HG03103 (cell line): ENCODE measurements around the gene ASB3.
"Not testable (repeated sequence)": the region's sequence is repeated elsewhere in the genome, so short reads cannot be mapped to it uniquely, and the experiment has no call there.

Experiments used
- ATAC-seq: cut with Tn5 transposase; IDR thresholded peaks from one replicate; pipeline ENCODE4 v1.9.1; 2021; ENCODE audit warnings: low read depth; ENCODE audit not compliant: unreplicated experiment

ASB3 gene, protein sequence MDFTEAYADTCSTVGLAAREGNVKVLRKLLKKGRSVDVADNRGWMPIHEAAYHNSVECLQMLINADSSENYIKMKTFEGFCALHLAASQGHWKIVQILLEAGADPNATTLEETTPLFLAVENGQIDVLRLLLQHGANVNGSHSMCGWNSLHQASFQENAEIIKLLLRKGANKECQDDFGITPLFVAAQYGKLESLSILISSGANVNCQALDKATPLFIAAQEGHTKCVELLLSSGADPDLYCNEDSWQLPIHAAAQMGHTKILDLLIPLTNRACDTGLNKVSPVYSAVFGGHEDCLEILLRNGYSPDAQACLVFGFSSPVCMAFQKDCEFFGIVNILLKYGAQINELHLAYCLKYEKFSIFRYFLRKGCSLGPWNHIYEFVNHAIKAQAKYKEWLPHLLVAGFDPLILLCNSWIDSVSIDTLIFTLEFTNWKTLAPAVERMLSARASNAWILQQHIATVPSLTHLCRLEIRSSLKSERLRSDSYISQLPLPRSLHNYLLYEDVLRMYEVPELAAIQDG

DNA sequence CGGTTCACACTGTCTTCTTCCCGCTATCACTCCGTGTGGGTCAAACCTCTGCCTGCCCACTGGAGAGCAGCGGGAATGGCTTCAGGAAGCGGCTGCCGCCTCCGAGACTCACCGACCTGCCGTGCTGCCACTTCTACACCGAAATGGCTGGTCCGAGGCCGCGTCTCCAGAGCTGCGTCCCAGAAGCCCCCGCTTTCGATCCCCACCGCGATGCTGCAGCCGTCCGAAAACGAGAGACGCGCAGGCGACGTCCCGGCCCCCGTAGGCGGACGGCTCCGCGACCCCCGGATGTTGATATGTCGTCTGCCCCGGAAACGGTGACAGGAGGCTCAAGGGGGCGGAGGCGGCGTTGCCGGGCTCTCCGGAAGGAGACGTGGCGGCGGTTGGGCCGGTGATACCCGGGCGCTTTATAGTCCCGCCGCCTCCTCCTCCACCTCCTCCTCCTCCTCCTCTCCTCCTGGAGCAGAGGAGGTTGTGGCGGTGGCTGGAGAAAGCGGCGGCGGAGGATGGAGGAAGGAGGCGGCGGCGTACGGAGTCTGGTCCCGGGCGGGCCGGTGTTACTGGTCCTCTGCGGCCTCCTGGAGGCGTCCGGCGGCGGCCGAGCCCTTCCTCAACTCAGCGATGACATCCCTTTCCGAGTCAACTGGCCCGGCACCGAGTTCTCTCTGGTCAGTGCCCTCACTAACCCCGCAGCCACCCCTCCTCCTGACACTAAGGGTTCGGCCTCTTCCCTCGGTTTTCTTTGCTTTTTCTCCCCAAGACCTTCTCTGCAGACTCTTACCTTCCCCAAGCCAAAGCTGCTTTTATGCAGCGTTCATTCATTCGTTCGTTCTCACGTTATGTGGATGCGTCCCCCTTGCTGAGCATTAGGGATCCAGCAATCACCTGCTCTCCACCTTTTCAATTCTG is at the start of gene ASB3, which contains the start of gene ERLEC1:
Gene ASB3 (minus strand): TSS at position 249 of the 909 bp plus-strand sequence. CDS start 21,381 bp downstream, outside the sequence.
Gene ERLEC1 (plus strand): TSS at position 340 of the 909 bp plus-strand sequence. CDS start 167 bp downstream, at position 507.
- ATAC-seq = peak; percentile 95

DNA sequence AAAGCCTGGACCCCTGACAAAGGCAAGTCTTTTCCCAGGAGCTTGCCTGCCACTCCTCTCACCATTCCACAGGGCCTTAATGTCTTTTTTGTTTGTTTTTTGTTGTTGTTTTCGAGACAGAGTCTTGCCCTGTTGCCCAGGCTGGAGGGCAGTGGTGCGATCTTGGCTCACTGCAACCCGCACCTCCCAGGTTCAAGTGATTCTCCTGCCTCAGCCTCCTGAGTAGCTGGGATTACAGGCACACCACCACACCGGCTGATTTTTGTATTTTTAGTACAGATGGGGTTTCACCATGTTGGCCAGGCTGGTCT is 43.2 kb upstream of the ASB3 start:
- not testable (repeated sequence) for ATAC-seq

DNA sequence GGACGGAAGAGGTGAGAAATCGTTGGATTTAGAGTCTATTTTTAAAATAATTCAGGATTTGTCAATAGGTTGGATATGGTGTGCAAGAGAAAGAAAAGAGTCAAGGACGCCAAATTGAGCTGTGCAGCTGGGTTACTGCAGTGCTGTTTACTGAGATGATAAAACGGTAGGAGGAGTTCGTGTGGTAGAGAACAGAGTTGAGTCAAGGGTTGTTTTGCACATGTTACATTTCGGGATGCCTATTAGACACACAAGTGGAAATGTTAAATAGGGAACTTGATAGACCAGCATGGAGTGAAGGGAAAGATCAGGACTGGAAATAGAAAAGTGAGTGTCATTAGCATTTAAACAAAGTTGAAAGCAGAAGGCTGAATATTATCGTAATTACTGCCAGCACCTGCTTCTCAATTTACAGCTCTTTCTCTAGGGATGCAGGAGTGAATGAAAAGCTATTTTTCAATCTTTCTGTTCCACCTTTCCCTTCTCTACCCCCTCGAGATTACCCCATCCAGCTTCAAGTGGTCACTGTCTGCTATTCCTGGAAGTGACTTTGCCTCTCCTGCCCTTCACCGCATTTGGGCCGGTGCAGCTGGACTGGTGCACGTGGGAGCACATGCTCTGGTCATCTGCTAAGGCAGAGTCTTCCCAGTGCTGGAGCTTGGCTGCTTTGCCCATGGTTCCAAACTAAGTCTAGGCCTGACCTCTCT is 42.7 kb upstream of the ASB3 start:
- ATAC-seq = no peak

DNA sequence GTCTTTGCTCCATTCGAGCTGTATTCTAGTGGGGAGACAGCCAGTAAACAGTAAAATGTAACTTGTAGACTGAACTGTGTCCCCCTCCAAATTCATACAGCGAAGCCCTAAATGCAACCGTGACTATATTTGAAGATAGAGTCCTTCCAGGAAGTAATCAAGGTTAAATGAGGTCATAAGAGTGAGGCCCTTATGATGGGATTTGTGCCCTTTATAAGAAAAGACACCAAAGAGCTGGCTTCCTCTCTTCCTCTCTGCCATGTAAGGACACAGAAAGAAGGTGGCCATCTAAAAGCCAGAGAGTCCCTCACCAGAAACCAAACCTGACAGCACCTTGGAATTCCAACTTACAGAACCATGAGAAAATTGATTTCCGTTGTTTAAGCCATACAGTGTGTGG is 41.6 kb upstream of the ASB3 start:
- ATAC-seq = no peak

DNA sequence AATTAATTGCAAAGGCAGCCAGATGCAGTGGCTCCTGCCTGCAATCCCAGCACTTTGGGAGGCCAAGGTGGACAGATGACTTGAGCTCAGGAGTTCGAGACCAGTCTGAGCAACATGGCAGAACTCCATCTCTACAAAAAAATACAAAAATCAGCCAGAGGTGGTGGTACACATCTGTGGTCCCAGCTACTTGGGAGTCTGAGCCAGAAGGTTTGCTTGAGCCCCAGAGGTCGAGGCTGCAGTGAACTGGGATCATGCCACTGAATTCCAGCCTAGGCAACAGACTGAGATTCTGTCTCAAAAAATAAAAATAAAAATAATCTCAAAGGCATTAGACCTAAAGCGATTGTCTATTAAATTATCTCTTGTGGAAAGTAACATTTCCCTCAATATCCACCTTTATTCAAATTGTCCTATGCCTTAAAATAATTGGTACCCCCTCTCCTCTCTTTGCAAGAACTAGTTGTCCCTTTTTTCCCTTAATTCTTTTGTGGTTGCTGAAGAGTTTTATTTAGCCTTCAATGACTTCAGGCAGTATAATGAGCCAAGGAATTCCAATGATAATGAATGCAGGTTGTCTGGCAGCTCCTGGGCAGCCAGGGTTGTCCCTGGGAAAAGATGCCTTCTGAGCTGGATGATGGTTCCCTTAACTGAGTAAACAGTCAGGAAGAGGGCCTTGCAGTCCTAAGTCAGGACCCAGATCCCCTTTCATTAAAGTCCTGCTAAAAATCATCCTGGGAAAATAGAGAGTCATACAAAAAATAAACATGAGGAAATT is 40.8 kb upstream of the ASB3 start:
- ATAC-seq = no peak

DNA sequence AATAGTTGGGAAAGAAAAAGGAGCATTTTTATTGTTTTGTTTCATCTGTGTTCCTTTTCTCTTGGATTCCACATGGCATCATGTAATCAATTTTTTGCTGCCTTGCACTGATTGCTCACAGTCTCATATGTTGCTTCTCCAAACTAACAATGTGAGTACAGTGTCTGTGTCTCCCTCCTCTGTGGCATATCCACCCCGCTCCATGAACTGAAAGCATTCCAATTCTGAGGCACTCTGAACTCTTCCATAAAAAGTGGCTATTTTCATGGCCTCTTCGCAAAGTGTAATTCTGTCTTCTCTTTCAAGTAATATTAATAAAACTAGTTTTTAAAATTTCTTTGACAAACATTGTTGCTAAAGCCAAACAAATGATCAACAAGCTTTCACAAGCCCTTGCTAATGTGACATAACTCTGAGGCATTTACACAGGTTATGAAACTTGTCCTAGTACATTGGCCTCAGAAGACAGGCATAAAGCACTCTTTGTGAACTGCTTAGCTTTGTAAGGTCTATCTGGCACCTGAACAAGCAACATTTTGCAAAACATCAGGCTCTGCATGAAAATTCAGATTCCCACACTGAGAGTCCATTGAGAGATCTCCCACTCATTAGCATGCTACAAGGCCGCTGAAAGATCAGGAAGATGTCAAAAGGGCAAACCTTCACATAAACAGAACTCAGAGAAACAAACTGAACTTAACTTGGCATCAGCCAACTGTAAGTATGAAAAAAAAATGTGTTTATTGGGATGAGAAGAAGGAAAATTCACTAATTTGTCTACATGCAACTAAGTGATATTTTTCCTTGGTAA is 40.0 kb upstream of the ASB3 start:
- ATAC-seq = no peak

DNA sequence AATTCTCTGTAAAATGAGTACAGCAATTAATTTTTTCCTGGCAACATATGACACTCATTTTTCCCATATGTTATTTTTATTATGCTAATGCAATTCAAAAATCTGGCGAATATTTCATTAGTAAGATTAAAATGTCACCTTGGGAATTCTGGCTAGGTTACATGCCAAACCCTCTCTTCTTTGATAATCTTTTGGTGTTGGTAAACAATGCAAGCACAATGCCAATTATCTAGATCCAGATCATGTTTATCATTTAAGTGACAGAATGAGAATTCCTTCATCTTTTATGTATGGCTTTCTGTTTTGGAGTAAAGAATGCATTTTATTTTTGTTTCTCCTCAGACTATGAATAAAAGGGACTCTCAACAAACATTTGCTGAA is 39.3 kb upstream of the ASB3 start:
- no peak for ATAC-seq

DNA sequence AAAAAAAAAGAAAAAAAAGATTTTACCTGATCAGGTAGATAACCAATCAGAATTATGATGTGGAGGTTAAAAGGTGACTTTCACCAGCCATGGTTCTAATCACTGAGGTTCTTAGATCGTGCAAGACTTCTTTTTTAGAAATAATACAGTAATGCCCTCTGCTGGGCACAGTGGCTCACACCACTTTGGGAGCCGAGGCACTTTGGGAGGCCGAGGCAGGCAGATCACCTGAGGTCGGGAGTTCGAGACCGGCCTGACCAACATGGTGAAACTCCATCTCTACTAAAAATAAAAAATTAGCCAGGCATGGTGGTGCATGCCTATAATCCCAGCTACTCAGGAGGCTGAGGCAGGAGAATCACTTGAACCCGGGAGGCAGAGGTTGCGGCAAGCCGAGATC is 36.9 kb upstream of the ASB3 start:
- ATAC-seq = not testable (repeated sequence)

DNA sequence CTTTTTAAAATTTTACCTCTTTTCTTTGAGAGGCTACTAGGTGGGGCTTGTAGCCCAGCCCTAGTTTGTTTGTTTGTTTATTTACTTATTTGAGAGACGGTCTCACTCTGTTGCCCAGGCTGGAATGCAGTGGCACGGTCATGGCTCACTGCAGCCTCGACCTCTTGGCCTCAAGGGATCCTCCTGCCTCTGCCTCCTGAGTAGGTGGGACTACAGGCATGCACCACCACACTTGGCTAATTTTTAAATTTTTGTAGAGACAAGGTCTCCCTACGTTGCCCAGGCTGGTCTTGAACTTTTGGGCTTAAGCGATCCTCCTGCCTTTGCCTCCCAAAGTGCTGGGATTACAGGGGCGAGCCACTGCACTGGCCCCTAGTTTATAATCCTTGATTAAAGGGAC is 35.1 kb upstream of the ASB3 start:
- no peak for ATAC-seq

DNA sequence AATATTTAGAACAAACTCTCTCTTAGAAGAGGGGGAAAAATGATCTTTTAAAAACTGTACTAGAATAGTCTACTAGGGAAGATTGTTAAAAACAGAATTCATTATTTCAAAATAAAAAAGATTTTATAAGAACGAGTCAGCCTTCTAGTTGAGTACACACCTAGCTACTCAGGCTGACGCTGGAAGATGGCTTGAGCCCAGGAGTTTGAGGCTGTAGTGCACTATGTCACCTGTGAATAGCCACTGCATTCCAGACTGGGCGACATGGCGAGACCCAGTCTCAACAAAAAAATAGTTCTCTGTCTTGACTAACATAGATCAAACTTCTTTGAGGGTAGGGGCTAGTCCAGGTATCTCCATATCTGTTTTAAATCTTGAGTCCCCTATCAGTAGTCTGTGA is 34.0 kb upstream of the ASB3 start:
- no peak for ATAC-seq

DNA sequence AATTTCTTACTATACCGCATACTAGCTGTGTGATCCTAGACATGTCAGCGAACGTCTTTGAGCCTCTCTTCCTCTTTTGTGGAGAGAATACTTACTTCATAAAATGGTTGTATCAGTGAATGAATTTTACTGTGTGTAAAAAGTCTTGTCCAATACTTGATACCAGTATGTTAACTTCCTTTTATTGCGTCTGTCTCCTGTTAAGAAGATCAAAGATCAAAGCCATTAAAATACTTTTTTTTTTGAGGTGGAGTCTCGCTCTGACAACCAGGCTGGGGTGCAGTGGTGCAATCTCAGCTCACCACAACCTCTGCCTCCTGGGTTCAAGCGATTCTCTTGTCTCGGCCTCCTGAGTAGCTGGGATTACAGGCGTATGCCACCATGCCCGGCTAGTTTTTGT is 33.3 kb upstream of the ASB3 start:
- ATAC-seq = no peak

DNA sequence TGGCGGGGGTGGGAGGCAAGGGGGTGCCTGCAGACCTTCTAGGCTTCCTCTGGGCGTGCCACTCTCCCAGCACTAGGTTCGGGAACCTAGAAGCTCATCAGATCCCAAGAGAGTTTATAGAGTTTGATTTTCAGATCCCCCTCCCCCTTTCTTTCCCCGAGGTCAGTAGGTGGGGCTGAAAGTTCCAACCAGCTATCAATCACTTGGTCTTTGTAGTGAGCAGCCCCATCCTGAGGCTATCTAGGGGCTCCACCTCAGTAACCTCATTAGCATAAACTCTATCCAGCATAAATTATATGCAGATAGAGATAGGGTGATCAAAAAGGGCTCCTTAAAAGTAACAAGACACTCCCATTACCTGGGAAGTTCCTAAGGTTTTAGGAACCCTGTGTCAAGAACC is 32.9 kb upstream of the ASB3 start:
- no peak for ATAC-seq

DNA sequence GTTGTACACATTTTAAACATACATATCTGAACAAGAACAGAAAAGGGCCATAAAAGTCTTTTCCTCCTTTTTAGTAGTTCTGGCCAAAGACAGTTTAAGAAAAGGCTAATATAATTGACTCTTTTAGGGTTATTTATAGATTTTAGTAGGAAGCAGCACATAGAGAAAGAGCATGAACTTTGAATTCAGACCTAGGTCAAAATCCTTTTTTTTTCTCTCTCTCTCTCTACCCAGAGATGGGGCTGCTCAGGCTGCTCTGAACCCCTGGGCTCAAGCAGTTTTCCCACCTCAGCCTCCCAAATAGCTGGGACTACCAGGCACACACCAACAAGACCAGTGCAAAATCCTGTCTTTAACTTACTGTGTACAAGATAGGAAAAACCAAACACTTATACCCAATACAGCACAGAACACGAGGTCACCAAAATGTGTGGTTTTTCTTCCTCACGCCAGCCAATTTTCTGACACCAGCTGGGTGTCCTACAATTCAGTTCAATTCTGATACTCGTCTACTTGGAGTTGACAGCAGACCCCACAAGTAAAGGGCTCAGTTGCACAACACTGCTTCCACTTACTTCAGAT is 32.2 kb upstream of the ASB3 start:
- ATAC-seq = no peak

DNA sequence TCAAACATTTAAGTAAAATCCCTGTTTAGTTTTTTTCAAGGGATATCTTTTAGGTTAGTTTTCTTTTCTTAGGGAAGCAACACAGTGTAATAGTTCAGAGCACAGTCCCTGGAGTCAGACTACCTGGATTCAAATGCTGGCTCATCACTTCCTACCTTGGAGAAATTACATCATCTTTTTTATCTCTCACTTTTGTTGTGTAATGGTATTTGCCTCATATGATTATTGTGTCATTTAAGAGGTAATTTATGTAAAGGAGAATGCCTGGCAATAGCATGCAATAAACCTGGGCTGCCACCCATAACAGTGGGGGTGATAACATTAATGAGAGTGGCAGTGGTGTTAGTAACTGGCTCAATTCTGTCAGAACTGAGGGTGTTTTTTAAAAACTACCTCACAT is 26.4 kb upstream of the ASB3 start:
- no peak for ATAC-seq

DNA sequence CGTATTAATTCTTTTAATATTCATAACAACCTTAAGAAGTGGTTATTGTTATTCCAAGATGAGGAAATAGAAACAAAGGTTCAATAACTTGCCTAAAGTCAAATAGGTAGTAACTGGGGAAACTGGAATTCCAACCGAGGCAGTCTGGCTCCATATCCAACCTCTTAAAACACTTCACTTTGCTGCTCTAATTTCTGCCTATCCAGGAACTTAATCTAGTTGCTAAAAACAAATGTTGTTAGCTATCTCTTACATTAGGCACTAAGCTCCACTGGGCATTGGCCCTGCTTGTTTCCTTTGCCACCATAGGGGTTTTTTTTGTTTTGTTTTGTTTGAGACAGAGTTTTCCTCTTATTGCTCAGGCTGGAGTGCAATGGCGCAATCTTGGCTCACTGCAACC is 24.8 kb upstream of the ASB3 start:
- ATAC-seq = no peak

DNA sequence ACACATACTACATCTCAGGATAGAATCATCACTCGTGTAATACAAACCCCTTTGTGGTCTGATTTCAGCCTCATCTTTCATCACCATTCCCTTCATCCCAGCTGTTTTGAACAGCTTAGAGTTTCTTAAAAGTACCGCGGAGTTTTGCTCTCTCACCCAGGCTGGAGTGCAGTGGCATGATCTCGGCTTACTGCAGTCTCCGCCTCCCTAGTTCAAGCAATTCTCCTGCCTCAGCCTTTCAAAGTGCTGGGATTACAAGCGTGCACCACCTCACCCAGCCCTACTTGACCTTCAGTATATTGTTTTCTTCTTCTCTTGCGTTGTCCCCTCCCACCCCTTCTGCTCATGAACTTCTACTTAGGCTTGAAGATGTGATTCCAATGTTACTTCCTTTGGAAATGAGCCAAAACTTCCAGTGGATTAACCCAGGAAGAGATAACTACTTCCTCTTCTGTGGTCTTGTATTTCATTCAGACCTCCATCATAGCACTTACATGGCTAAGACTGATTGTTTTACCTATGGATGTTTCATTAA is 15.9 kb upstream of the ASB3 start:
- ATAC-seq = no peak

DNA sequence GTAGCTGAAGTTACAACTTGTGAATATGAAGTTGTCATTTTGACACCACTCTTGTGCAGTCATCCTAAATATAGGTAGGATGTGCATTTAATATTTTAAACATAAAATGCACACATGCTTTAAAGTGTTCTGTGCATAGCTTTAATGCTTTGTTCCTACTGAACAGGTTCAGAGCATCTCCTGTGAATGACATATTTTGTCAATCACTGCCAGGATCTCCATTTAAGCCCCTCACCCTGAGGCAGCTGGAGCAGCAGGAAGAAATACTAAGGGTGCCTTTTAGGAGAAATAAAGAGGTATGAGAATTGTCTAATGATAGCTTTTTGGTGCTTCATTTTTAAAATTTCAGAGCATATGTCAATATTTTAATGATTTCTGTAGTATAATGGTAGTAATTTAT is 14.8 kb upstream of the ASB3 start:
- no peak for ATAC-seq

DNA sequence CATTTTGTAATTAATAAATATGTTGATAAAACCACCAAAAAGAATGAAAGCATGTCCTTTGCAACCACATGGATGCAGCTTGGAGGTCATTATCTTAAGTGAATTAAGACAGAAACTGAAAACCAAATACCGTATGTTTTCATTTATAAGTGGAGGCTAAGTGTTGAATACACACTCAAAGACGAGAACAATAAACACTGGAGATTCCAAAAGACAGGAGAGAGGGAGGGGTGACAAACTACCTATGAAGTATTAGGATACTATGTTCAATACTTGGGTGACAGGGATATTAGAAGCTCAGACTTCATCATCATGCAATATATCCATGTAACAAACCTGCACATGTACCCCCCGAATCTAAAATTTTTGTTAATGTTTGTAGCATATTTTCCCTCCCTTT is 7.1 kb upstream of the ASB3 start:
- no peak for ATAC-seq

DNA sequence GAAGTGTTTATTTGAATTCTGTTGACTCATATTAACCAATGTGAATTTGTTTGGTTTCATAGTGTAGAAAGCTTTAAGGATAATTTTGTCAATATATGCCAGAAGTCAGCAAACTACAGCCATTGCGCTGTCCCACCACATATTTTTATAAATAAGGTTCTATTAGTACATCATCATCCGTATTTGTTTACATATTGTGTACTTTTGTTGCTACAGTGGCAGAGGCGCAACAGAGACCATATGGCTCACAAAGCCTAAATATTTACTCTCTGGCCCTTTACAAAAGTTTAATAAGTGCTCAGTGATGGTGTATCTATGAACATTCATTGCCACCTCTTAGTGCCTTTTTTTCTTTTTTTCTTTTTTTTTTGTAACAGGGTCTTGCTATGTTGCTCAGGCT is 6.5 kb upstream of the ASB3 start:
- ATAC-seq = no peak
